Pancreas (tissue), 10 donors: Measurements from ENCODE around the gene TBC1D9. TPM values are rescaled to one million over a fixed set of nuclear protein-coding genes. Genes with fewer than 3 reads are reported as not detected.

ENCODE experiments used
- ATAC-seq, 4 donors: fragments of 200-7000 bp; cut with Tn5 transposase; one replicate each; pipeline versions ENCODE4 v1.8.0 to v1.9.1; 2020; ENCODE audit warnings: mild to moderate bottlenecking in 4 of 4, moderate library complexity in 4 of 4
- DNase-seq, 6 donors: peaks; one replicate each; pipeline ENCODE4 v3.0.0-alpha.2; 2020
- FAIRE-seq: peaks from 2 replicates; lab custom pipeline; 2012; peaks lifted over from hg19 to GRCh38; lab: Jason Lieb, UNC
- H3K27ac ChIP-seq, 4 donors: fragments of 200-600 bp; sonication (generic); 1 replicate in 3 of 4; 2 replicates in 1 of 4; pipeline versions ENCODE4 v1.5.0 to v1.8.0; 2020
- H3K27me3 ChIP-seq, 4 donors: fragments of 200-600 bp; one replicate each; pipeline ENCODE4 v1.8.0; 2021
- H3K36me3 ChIP-seq, 3 donors: fragments of 200-600 bp; sonication (generic) in 1 of 3; one replicate each; pipeline versions ENCODE4 v1.5.0 to v1.8.0; 2020 to 2021
- H3K4me1 ChIP-seq, 3 donors: fragments of 200-600 bp; one replicate each; pipeline ENCODE4 v1.8.0; 2021
- H3K4me3 ChIP-seq, 4 donors: fragments of 200-600 bp; sonication (generic) in 2 of 4; one replicate each; pipeline versions ENCODE4 v1.5.0 to v1.8.0; 2020 to 2021
- H3K9me3 ChIP-seq, 4 donors: fragments of 200-600 bp; one replicate each; pipeline ENCODE4 v1.8.0; 2021
- CTCF ChIP-seq, 4 donors: fragments of 200-600 bp; sonication (generic) in 3 of 4; IDR thresholded peaks; one replicate each; pipeline versions ENCODE4 v1.5.0 to v1.8.0; 2021; ENCODE audit warnings: antibody characterized with exemption in 4 of 4
- WGBS, 2 donors: extraction: QIAGEN DNeasy Blood & Tissue Kit; methylation state at CpG; one replicate each; pipeline ENCODE4 v1.1.7; 2013; 5-methylcytosine and 5-hydroxymethylcytosine counted together
- intact Hi-C, 3 donors: fragments of 100-400 bp; cut with DNase I; formaldehyde crosslinking; loops; one replicate each; pipeline versions ENCODE4 v1.11.1 to v1.14.2; 2022
- polyA plus RNA-seq, 2 donors: library from polyadenylated mRNA; stranded (reverse); fragments of 200-250 nt; gene quantifications; one replicate each; pipeline ENCODE4 v1.2.3, GENCODE V29; 2013
- total RNA-seq, 6 donors: library from RNA; stranded (reverse); fragmentation: NEBNext Ultra II Directional in 4 of 6; extraction: Animal tissue kit (Norgen Biotek cat#: 25700) in 4 of 6; gene quantifications; one replicate each; pipeline versions ENCODE4 v1.2.1 to v1.2.4, GENCODE V29; 2021 to 2023
- donor health status: healthy with polysubstance abuse.
- donor health status: DM: no; HTN: no; CAD: no; lungs with moderate emphysema.
- donor health status: DM: no; HTN: no; CAD: no.
- donor health status: control.
- donor health status: control.
- donor health status: Bipolar disorder and iron deficiency.
- donor health status: DM: yes; HTN: yes; CAD: no.
- donor health status: DM: no; HTN: no; CAD: no.
- donor health status: DM: no; HTN: no; CAD: no.
- donor health status: DM: yes; HTN: yes; CAD: no.

TBC1D9 gene
- total and polyA plus RNA-seq, 8 donors: 5.3 to 17.9 (median 9.8) TPM

GRCh38 chr4:140724760-140725159, 31.4 kb downstream of the TBC1D9 start:
- no peak for DNase-seq
- no peaks in the 10 kb centered on the region for H3K36me3 ChIP-seq
- FAIRE-seq: no peak
- 68 to 70% methylated on average over 5 of the region's 5 CpGs for WGBS, 2 donors
- H3K9me3 ChIP-seq: no peaks in the 10 kb centered on the region
- H3K27me3 ChIP-seq: no peaks in the 10 kb centered on the region
- H3K4me1 ChIP-seq: peaks cover 31 to 48% (median 44%) of the 10 kb centered on the region in 3 donors
- no peak overlapping the region for H3K27ac ChIP-seq
- intact Hi-C loops: no loop called here
- no peak for TF ChIP-seq CTCF (IDR thresholded peaks at IDR 0.05)
- ATAC-seq: no peak
- no peak overlapping the region for H3K4me3 ChIP-seq

- H3K4me1 ChIP-seq: peaks cover 10 to 18% (median 12%) of the 10 kb centered on the region in 3 donors
- ATAC-seq: peak in 3 of 4 donors; percentile 32 to 66 (median 45)
- no peaks in the 10 kb centered on the region for H3K9me3 ChIP-seq
- H3K4me3 ChIP-seq: no peak overlapping the region
- peak overlapping the region in 2 of 4 donors; percentile 31 to 39 for H3K27ac ChIP-seq
- no peaks in the 10 kb centered on the region for H3K36me3 ChIP-seq
- no peak for DNase-seq
- intact Hi-C loops: no loop called here
- TF ChIP-seq CTCF (IDR thresholded peaks at IDR 0.05): no peak
- no peak for FAIRE-seq
- H3K27me3 ChIP-seq: no peaks in the 10 kb centered on the region
- 61 to 63% methylated on average over 9 of the region's 9 CpGs for WGBS, 2 donors
Measured at GRCh38 chr4:140720387-140721304, 35.5 kb downstream of the TBC1D9 start.

- H3K27ac ChIP-seq: no peak overlapping the region
- WGBS, 2 donors: 87 to 90% methylated on average over 2 of the region's 2 CpGs
- no peak for FAIRE-seq
- intact Hi-C loops: no loop called here
- no peak for ATAC-seq
- no peak for DNase-seq
- H3K4me3 ChIP-seq: no peak overlapping the region
- H3K4me1 ChIP-seq: peaks cover 4 to 8% (median 5%) of the 10 kb centered on the region in 3 donors
- H3K27me3 ChIP-seq: no peaks in the 10 kb centered on the region
- TF ChIP-seq CTCF (IDR thresholded peaks at IDR 0.05): no peak
- no peaks in the 10 kb centered on the region for H3K36me3 ChIP-seq
- no peaks in the 10 kb centered on the region for H3K9me3 ChIP-seq
Measured at GRCh38 chr4:140719686-140720085, 36.5 kb downstream of the TBC1D9 start.

- ATAC-seq (peak in 2 of 4 donors; percentile 36 to 53), DNase-seq (no peak), FAIRE-seq (no peak)
- Histone ChIP-seq H3K4me1 (peaks cover 0 to 5% (median 4%) of the 10 kb centered on the region in 3 donors), H3K9me3 (no peaks in the 10 kb centered on the region), H3K27me3 (no peaks in the 10 kb centered on the region), H3K27ac (peak overlapping the region in 1 of 4 donors; percentile 18), H3K36me3 (no peaks in the 10 kb centered on the region), H3K4me3 (no peak overlapping the region)
- intact Hi-C loops: no loop called here
- WGBS, 2 donors: 92 to 93% methylated on average over 2 of the region's 2 CpGs
- TF ChIP-seq CTCF (IDR thresholded peaks at IDR 0.05): no peak
Measured at GRCh38 chr4:140719022-140719421, 37.2 kb downstream of the TBC1D9 start.
